Measurements from ENCODE around the gene PCSK6. TPM values are rescaled to one million over a fixed set of nuclear protein-coding genes. Genes with fewer than 3 reads are reported as not detected.

The PCSK6 gene
- total RNA-seq, 3 donors from 2014 or later (not counting 1 experiment from before 2014, with no cell fraction given): 1.5 to 2.4 (median 2.4) TPM

- DNase-seq (no peak), ATAC-seq (no peak)
- H3K9me3 Mint-ChIP-seq: no peaks in the 10 kb centered on the region
- no peak for TF ChIP-seq CTCF (IDR thresholded peaks at IDR 0.05)
- H3K36me3 Mint-ChIP-seq: no peaks in the 10 kb centered on the region
- no peak overlapping the region for H3K27ac Mint-ChIP-seq
- WGBS (ENCODE audit: insufficient coverage): 89% methylated on average over 12 of the region's 12 CpGs
- H3K4me1 Mint-ChIP-seq: no peaks in the 10 kb centered on the region
- H3K9me3 ChIP-seq (ENCODE audit: control insufficient read depth, insufficient read depth, low read length): no peaks in the 10 kb centered on the region
- H3K4me3 Mint-ChIP-seq: no peak overlapping the region
- no peaks in the 10 kb centered on the region for H3K36me3 ChIP-seq (ENCODE audit: control insufficient read depth, insufficient read depth, low read length)
- peaks cover 5 to 18% of the 10 kb centered on the region in 2 donors for H3K27me3 Mint-ChIP-seq (ENCODE audit: low read depth in 2 of 2)
- no peak overlapping the region for H3K4me3 ChIP-seq (ENCODE audit: low read length)
- intact Hi-C loops (cut with micrococcal nuclease): no loop called here
- H3K4me1 ChIP-seq (ENCODE audit: control insufficient read depth, insufficient read depth, low read length): no peaks in the 10 kb centered on the region
- H3K27ac ChIP-seq (ENCODE audit: low read length): no peak overlapping the region
- H3K27me3 ChIP-seq (ENCODE audit: control insufficient read depth, insufficient read depth, low read length): no peaks in the 10 kb centered on the region
These were observed 44.5 kb downstream of the PCSK6 start for GRCh38 chr15:101444807-101445508.

GRCh38 chr15:101444015-101444414 lies 45.5 kb downstream of the PCSK6 start:
- Mint-ChIP-seq H3K4me3 (no peak overlapping the region), H3K4me1 (no peaks in the 10 kb centered on the region), H3K27ac (no peak overlapping the region), H3K27me3 (ENCODE audit: low read depth in 2 of 2) (peaks cover 5 to 22% of the 10 kb centered on the region in 2 donors), H3K9me3 (no peaks in the 10 kb centered on the region), H3K36me3 (no peaks in the 10 kb centered on the region)
- ATAC-seq (no peak), DNase-seq (no peak)
- intact Hi-C loops (cut with micrococcal nuclease): no loop called here
- no peaks in the 10 kb centered on the region for H3K9me3 ChIP-seq (ENCODE audit: control insufficient read depth, insufficient read depth, low read length)
- H3K4me1 ChIP-seq (ENCODE audit: control insufficient read depth, insufficient read depth, low read length): no peaks in the 10 kb centered on the region
- WGBS (ENCODE audit: insufficient coverage): 87% methylated on average over 8 of the region's 8 CpGs
- H3K27me3 ChIP-seq (ENCODE audit: control insufficient read depth, insufficient read depth, low read length): no peaks in the 10 kb centered on the region
- no peak overlapping the region for H3K27ac ChIP-seq (ENCODE audit: low read length)
- no peaks in the 10 kb centered on the region for H3K36me3 ChIP-seq (ENCODE audit: control insufficient read depth, insufficient read depth, low read length)
- no peak overlapping the region for H3K4me3 ChIP-seq (ENCODE audit: low read length)
- no peak for TF ChIP-seq CTCF (IDR thresholded peaks at IDR 0.05)

GRCh38 chr15:101442272-101442671 lies 47.2 kb downstream of the PCSK6 start:
- no peak overlapping the region for H3K4me3 ChIP-seq (ENCODE audit: low read length)
- no peaks in the 10 kb centered on the region for H3K4me1 Mint-ChIP-seq
- DNase-seq: no peak
- no peaks in the 10 kb centered on the region for H3K9me3 Mint-ChIP-seq
- TF ChIP-seq CTCF (IDR thresholded peaks at IDR 0.05): no peak
- intact Hi-C loops (cut with micrococcal nuclease): no loop called here
- no peaks in the 10 kb centered on the region for H3K9me3 ChIP-seq (ENCODE audit: control insufficient read depth, insufficient read depth, low read length)
- no peaks in the 10 kb centered on the region for H3K36me3 ChIP-seq (ENCODE audit: control insufficient read depth, insufficient read depth, low read length)
- ATAC-seq: no peak
- no peaks in the 10 kb centered on the region for H3K4me1 ChIP-seq (ENCODE audit: control insufficient read depth, insufficient read depth, low read length)
- no peak overlapping the region for H3K4me3 Mint-ChIP-seq
- no peak overlapping the region for H3K27ac Mint-ChIP-seq
- H3K36me3 Mint-ChIP-seq: no peaks in the 10 kb centered on the region
- no peaks in the 10 kb centered on the region for H3K27me3 ChIP-seq (ENCODE audit: control insufficient read depth, insufficient read depth, low read length)
- no peak overlapping the region for H3K27ac ChIP-seq (ENCODE audit: low read length)
- H3K27me3 Mint-ChIP-seq (ENCODE audit: low read depth in 2 of 2): peaks cover 10 to 36% of the 10 kb centered on the region in 2 donors
- WGBS (ENCODE audit: insufficient coverage): 95% methylated on average over 6 of the region's 6 CpGs

- H3K4me1 ChIP-seq (ENCODE audit: control insufficient read depth, insufficient read depth, low read length): no peaks in the 10 kb centered on the region
- no peaks in the 10 kb centered on the region for H3K27me3 ChIP-seq (ENCODE audit: control insufficient read depth, insufficient read depth, low read length)
- H3K4me3 ChIP-seq (ENCODE audit: low read length): no peak overlapping the region
- WGBS (ENCODE audit: insufficient coverage): 52% methylated on average over 11 of the region's 11 CpGs
- H3K9me3 Mint-ChIP-seq: no peaks in the 10 kb centered on the region
- H3K9me3 ChIP-seq (ENCODE audit: control insufficient read depth, insufficient read depth, low read length): no peaks in the 10 kb centered on the region
- H3K4me1 Mint-ChIP-seq: no peaks in the 10 kb centered on the region
- ATAC-seq (no peak), DNase-seq (no peak)
- H3K27ac ChIP-seq (ENCODE audit: low read length): no peak overlapping the region
- H3K27ac Mint-ChIP-seq: no peak overlapping the region
- peaks cover 10 to 36% of the 10 kb centered on the region in 2 donors for H3K27me3 Mint-ChIP-seq (ENCODE audit: low read depth in 2 of 2)
- H3K36me3 Mint-ChIP-seq: no peaks in the 10 kb centered on the region
- no peaks in the 10 kb centered on the region for H3K36me3 ChIP-seq (ENCODE audit: control insufficient read depth, insufficient read depth, low read length)
- H3K4me3 Mint-ChIP-seq: no peak overlapping the region
- no peak for TF ChIP-seq CTCF (IDR thresholded peaks at IDR 0.05)
- intact Hi-C loops (cut with micrococcal nuclease): no loop called here
These were observed 47.8 kb downstream of the PCSK6 start for GRCh38 chr15:101441696-101442095.
